Adipocyte (in vitro differentiated cells): ENCODE results near the gene RAE1.

Experiments
- DNase-seq: peaks from one replicate; pipeline ENCODE4 v3.0.0-alpha.2; 2015; ENCODE audit warnings: low read depth
- H3K27me3 ChIP-seq: replicated peaks from 2 replicates; pipeline ENCODE4 v1.7.0; 2013; ENCODE audit warnings: mild to moderate bottlenecking, low read length, moderate library complexity; ENCODE audit not compliant: control insufficient read depth, insufficient read depth
- H3K36me3 ChIP-seq: 2 replicates; pipeline ENCODE4 v1.7.0; 2013; ENCODE audit warnings: low read length, mild to moderate bottlenecking, moderate library complexity; ENCODE audit not compliant: control insufficient read depth, insufficient read depth, severe bottlenecking
- H3K4me1 ChIP-seq: 2 replicates; pipeline ENCODE4 v1.7.0; 2013; ENCODE audit warnings: mild to moderate bottlenecking, low read length, moderate library complexity; ENCODE audit not compliant: control insufficient read depth, insufficient read depth
- H3K4me3 ChIP-seq: 2 replicates; pipeline ENCODE4 v1.7.0; 2013; ENCODE audit warnings: mild to moderate bottlenecking, low read length, moderate library complexity
- H3K9ac ChIP-seq: 2 replicates; pipeline ENCODE4 v1.7.0; 2013; ENCODE audit warnings: mild to moderate bottlenecking, low read length, moderate library complexity
- H3K9me3 ChIP-seq: 2 replicates; pipeline ENCODE4 v1.7.0; 2013; ENCODE audit warnings: mild to moderate bottlenecking, low read length, moderate library complexity; ENCODE audit not compliant: control insufficient read depth

Gene RAE1

DNA sequence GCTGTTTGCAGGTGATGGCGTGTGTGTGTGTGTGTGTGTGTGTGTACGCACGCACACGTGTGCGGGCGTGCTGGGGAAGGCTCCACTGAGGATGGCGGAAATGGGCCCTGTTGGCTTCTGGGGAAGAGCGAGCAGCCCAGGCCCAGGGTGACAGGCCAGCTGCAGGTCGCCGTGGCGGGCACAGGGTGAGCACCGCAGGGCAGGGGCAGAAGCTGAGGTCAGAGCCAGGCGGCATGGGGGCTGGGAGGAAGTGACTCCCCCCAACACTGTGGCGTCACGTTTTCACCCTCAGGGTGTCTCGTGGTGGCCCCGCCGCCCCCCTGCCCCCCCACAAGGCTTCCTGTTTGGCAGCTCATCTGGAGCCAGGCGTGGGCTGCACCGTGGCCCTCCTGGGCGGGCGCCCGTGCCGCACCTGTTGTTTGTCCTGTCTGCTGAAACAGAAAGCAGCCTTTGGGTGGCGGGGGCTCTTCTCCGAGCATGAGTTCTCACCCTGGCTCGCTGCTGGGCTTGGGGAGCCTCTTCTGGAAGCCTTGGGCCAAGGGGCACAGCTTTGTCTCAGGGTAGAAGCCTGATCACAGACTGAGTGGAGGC lies 47.3 kb downstream of the RAE1 start:
- Histone ChIP-seq H3K36me3 (peaks cover 37% of the 10 kb centered on the region), H3K27me3 (no peaks in the 10 kb centered on the region), H3K9me3 (no peaks in the 10 kb centered on the region), H3K9ac (no peak overlapping the region), H3K4me1 (peaks cover 22% of the 10 kb centered on the region), H3K4me3 (no peak overlapping the region)
- DNase-seq: no peak

DNA sequence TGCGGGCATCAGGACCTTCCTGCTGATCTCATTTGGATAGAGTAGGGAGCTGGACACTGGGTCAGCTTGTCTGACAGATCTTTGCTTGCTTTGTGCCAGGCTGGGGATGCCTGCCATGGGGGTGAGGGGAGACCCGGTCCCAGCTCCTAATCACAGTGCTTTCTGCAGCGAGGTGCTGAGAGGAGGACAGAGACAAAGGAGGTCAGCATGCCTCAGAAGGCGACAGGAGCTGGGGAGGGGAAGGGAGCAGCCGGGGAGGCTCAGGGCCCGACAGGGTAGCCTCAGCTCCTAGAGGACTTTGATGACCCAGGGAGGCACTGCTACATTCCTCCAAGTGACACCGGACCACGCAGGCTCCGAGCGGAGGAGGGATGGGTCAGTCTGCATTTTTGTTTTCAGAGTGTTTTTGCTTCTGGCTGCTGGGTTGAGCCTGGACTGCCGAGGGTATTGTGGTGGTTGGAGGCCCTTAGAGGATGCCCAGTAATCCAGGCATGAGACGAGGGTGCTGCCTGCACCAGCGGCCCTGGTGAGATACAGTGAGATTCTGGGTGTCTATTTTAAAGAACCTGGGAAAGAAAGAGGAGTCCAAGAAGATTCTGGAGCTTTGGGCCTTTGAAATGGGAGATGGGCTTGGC lies 48.0 kb downstream of the RAE1 start:
- Histone ChIP-seq H3K9ac (no peak overlapping the region), H3K27me3 (no peaks in the 10 kb centered on the region), H3K4me1 (peaks cover 22% of the 10 kb centered on the region), H3K9me3 (no peaks in the 10 kb centered on the region), H3K36me3 (peaks cover 37% of the 10 kb centered on the region), H3K4me3 (no peak overlapping the region)
- no peak for DNase-seq

DNA sequence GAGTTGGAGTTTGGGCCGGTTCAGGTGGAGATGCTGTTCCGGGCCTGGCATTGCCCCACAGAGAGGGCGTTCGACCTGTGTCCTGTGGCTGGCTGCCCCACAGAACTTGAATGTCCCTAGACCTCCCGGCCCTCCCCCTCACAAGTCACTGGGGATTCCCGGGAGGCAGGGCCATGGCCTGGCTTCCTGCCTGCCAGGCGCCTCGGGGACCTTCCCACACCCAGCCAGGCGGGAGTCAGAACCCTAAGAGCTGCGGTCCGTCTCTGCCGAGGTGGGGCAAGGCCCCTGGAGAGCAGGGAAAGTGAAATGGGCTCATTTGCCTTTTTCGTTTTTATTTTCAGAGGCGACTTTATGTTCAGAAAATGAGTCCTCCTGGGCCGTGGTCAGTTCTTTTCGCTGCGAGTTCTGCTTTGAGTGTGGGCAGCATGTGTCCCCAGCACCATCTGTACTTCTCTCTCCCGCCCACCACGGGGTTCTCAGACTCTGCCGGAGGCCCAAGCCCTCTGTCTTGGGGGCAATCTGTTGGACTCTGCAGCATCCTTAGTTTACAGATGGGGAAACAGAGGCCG lies 48.6 kb downstream of the RAE1 start:
- no peaks in the 10 kb centered on the region for H3K27me3 ChIP-seq
- no peak for DNase-seq
- peaks cover 21% of the 10 kb centered on the region for H3K4me1 ChIP-seq
- H3K4me3 ChIP-seq: no peak overlapping the region
- H3K9ac ChIP-seq: no peak overlapping the region
- H3K9me3 ChIP-seq: no peaks in the 10 kb centered on the region
- H3K36me3 ChIP-seq: peaks cover 39% of the 10 kb centered on the region

DNA sequence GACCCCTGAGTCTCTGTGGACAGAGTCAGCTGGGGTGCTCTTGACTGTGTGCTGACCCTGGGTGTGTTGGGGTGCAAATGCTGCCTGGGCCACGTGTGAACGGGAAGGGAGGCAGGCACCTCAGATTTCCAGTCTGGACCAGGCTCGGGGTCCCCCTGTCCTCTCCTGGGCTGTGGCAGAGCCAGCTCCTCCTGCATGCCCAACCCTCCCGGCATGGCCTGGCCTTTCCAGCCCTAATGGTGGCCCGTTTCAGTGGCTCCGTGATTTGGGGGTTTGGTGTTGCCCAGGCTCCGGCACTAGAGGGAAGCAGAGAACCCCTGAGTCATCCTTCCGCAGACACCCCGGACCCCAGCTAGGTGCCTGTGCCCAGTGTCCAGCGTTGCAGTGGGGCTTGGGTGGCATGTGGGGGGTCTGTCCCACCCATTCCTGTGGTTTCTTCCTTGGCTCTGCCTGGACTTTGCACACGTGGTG lies 49.2 kb downstream of the RAE1 start:
- no peak for DNase-seq
- H3K9me3 ChIP-seq: no peaks in the 10 kb centered on the region
- peaks cover 15% of the 10 kb centered on the region for H3K4me1 ChIP-seq
- no peak overlapping the region for H3K4me3 ChIP-seq
- H3K27me3 ChIP-seq: no peaks in the 10 kb centered on the region
- peaks cover 37% of the 10 kb centered on the region for H3K36me3 ChIP-seq
- no peak overlapping the region for H3K9ac ChIP-seq

DNA sequence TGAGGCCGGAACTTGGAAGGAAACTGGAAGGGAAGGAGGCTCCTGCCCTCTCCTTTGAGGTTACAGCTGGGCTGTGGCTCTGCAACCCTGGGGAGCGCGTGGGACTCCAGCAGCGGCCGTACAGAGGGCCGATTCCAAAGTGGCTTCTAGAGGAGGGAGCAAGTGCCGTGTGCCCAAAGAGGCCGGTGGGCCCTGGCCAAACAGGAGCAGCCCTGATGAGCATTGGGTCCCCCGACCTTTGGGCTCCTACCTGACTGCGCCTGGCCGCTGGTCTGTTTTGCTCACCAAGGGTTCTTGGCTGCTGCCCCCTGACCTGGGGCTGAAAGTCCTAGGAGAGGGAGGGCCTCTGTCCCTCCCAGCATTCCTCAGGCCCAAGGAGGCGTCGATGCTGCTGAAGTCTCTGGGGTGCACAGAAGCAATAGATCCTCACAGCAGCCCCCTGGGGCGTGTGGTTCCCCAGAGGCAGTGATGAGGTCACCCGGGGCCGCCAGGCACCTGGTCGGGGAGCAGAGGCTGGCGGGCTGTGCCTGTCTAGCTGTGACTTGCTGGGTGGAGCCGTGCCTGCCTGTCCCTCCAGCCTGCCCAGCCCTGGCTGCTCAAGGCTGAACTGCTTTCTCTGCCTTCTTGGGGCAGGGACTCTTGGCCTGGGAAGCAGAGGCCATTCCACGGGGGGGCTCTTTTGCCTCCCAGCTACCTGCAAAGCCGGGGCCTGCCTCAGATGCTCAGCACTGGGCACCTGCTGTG lies 49.9 kb downstream of the RAE1 start:
- no peak for DNase-seq
- peaks cover 38% of the 10 kb centered on the region for H3K36me3 ChIP-seq
- H3K9ac ChIP-seq: no peak overlapping the region
- no peak overlapping the region for H3K4me3 ChIP-seq
- no peaks in the 10 kb centered on the region for H3K9me3 ChIP-seq
- H3K4me1 ChIP-seq: peaks cover 8% of the 10 kb centered on the region
- H3K27me3 ChIP-seq: no peaks in the 10 kb centered on the region

DNA sequence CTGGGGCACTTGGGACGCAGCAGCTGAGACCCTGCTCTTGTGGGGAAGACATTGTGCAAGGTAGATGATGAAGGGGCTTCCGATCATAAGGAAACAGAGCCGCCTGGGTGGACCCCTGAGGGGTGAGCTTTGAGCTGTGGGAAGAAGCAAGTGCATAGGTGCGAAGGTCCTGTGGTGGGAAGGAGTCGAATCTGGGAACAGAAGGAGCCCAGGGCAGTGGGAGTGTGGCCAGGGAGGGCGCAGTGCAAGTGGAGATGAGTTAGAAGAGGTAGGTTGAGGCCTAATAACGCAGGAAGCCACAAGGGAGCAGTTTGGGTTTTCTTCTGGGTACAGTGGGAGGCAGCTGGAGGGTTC lies 50.5 kb downstream of the RAE1 start:
- H3K36me3 ChIP-seq: peaks cover 41% of the 10 kb centered on the region
- no peak overlapping the region for H3K4me3 ChIP-seq
- H3K9ac ChIP-seq: no peak overlapping the region
- peaks cover 5% of the 10 kb centered on the region for H3K4me1 ChIP-seq
- no peaks in the 10 kb centered on the region for H3K9me3 ChIP-seq
- no peaks in the 10 kb centered on the region for H3K27me3 ChIP-seq
- DNase-seq: no peak

DNA sequence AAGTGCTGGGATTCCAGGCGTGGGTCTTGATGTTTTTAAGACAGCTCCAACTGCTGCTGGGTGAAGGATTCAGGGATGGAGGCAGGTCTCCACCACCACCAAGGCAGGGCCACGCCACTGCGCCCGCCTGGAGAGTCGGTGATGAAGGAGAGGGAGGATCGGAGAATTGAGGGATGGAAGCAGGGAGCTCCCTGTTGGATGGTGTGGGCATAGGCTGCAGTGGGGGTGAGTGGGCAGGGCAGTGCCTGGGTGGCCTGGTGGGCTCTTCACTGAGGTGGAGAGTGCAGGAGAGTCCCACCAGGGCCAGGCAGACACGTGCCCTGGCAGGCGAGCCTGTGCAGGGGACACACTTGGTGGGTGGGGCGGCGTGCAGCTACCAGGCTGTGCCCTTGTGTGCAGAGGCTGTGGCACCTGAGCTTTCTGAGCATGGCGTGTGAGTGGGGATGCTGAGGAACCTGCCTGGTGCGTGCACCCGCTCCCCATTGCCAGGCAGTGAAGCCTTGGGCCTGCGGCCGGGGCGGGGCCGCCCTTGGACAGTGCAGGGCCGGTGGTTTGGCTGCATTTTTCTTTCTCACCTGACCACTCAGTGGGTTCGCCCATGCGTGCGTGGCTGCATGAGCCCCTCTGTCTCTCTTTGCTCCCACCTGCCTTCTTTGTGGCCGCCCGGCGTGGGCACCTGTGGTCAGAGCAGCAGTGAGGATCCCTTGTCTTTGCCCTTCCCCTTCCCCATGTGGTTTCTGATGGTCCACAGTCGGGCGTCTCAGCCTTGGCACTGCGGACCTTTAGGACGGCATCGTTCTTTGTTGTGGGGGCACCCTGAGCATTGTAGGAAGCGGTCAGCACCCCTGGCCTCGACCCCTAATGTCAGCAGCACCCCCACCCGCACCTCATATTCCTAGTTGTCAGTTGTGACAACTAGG lies 51.4 kb downstream of the RAE1 start:
- peaks cover 33% of the 10 kb centered on the region for H3K36me3 ChIP-seq
- DNase-seq: no peak

DNA sequence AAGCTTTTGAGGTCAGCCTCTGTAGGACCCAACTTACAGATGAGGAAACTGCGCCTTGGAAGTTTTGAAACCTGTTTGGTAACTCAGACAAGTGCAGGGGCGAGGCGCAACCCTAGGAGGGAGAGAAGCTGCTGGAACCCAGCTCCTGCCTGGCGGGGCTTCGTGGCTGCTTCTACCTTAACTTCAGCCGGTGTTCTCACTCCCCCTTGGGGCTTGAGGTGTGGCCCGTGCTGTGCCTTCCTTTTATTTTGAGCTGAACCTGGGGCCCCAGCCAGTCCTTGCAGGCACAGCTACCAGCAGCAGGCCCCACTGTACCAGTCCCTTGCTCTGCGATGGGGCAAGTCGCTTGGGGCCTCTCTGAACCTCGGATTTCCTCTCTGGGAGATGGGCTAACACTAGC lies 52.2 kb downstream of the RAE1 start:
- Histone ChIP-seq H3K4me1 (peaks cover 5% of the 10 kb centered on the region), H3K4me3 (no peak overlapping the region), H3K9me3 (no peaks in the 10 kb centered on the region), H3K27me3 (no peaks in the 10 kb centered on the region), H3K9ac (no peak overlapping the region), H3K36me3 (peaks cover 36% of the 10 kb centered on the region)
- DNase-seq: no peak

More for the DNA sequence above, 51.4 kb downstream of the RAE1 start:
- Histone ChIP-seq H3K9me3 (no peaks in the 10 kb centered on the region), H3K27me3 (no peaks in the 10 kb centered on the region), H3K4me1 (peaks cover 5% of the 10 kb centered on the region), H3K9ac (no peak overlapping the region), H3K4me3 (no peak overlapping the region)

DNA sequence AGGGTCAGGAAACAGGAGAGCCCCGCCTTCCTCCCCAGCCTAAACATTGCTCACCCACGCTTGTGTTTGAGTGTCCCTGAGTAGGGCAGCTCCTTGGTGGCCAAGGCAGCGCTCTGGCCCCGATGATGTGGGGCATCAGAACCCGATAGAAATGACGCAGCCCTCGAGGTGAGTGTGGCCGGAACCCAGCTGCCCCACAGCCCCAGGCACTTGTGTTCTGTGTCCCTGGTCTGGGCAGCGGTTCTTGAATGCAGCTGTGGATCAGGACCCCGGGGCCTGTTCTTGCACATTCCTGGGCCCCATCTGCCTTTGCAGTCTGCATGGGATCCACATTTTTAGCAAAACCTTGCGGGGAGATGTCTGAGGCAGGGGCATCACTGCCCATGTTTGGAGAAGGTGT lies 53.0 kb downstream of the RAE1 start:
- no peaks in the 10 kb centered on the region for H3K27me3 ChIP-seq
- H3K4me3 ChIP-seq: no peak overlapping the region
- H3K9ac ChIP-seq: no peak overlapping the region
- peaks cover 5% of the 10 kb centered on the region for H3K4me1 ChIP-seq
- DNase-seq: no peak
- H3K9me3 ChIP-seq: no peaks in the 10 kb centered on the region
- H3K36me3 ChIP-seq: peaks cover 43% of the 10 kb centered on the region

DNA sequence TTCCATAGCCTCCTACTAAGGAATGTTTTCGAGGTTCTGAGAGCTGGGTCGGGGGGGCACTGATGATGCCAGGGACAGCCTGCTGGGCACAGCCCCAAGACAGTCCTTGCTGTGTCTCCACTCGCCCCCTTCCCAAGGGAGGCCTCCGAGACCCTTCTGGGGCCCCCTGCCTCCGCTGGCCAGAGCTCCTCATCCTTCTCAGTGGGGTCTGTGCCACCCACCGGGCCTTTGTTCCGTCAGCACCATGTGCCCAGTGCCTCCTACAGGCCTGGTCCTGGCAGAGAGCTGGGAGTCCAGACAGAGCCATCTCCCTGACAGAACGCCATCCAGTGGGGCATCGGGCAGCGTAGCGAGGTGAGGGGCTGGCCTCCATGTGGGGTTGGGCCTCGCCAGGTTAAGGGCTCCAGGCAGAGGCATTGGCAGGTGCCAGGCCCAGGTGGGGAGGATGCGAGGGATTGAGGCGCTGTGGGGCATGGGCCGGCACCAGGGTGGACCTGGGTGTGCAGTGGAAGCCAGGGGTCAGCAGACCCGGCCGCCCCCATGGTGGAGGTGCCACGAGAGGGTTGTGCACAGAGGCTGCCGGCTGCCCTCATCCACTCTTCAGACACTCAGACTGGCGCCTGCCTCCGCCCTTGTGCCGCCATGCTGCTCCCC lies 53.5 kb downstream of the RAE1 start:
- Histone ChIP-seq H3K9ac (no peak overlapping the region), H3K27me3 (no peaks in the 10 kb centered on the region), H3K4me3 (no peak overlapping the region), H3K9me3 (no peaks in the 10 kb centered on the region), H3K4me1 (peaks cover 5% of the 10 kb centered on the region), H3K36me3 (peaks cover 46% of the 10 kb centered on the region)
- DNase-seq: no peak
